Natural killer cell (primary cell): Measurements from ENCODE around the gene IFI30. TPM values are rescaled to one million over a fixed set of nuclear protein-coding genes. Genes with fewer than 3 reads are reported as not detected.

ENCODE experiments used
- ATAC-seq, 3 donors: fragments of 150-1000 bp in 2 of 3; fragments of 200-7000 bp in 1 of 3; cut with Tn5 transposase; 1 replicate in 1 of 3; 2 replicates in 2 of 3; pipeline ENCODE4 v1.10.0; 2021; ENCODE audit warnings: mild to moderate bottlenecking in 2 of 3, moderate library complexity in 2 of 3
- DNase-seq, 2 donors: peaks; one replicate each; pipeline versions ENCODE4 v3.0.0 to v3.0.0-alpha.2; 2013 to 2021; ENCODE audit warnings: mixed read lengths in 1 of 2
- H3K27ac ChIP-seq: one replicate; pipeline ENCODE4 v1.5.1; 2013; ENCODE audit warnings: mild to moderate bottlenecking, low read length
- H3K27me3 ChIP-seq: one replicate; pipeline ENCODE4 v1.6.1; 2013; ENCODE audit warnings: low read length; ENCODE audit not compliant: control insufficient read depth, insufficient read depth
- H3K36me3 ChIP-seq: one replicate; pipeline ENCODE4 v1.6.1; 2013; ENCODE audit warnings: low read length; ENCODE audit not compliant: control insufficient read depth, insufficient read depth
- H3K4me1 ChIP-seq: one replicate; pipeline ENCODE4 v1.6.1; 2013; ENCODE audit warnings: low read length; ENCODE audit not compliant: control insufficient read depth, insufficient read depth
- H3K4me3 ChIP-seq: one replicate; pipeline ENCODE4 v1.5.1; 2013; ENCODE audit warnings: low read length
- H3K9me3 ChIP-seq: one replicate; pipeline ENCODE4 v1.6.1; 2013; ENCODE audit warnings: low read length; ENCODE audit not compliant: control insufficient read depth, insufficient read depth
- H3K27ac Mint-ChIP-seq, 2 donors: one replicate each; pipeline ENCODE4 v1.8.0; 2022; ENCODE audit warnings: mild to moderate bottlenecking in 2 of 2, mixed read lengths in 2 of 2, moderate library complexity in 1 of 2
- H3K27me3 Mint-ChIP-seq, 2 donors: one replicate each; pipeline ENCODE4 v1.8.0; 2022; ENCODE audit warnings: low read depth in 2 of 2, mixed read lengths in 2 of 2
- H3K36me3 Mint-ChIP-seq: one replicate; pipeline ENCODE4 v1.8.0; 2022; ENCODE audit warnings: mixed read lengths
- H3K4me1 Mint-ChIP-seq, 2 donors: one replicate each; pipeline ENCODE4 v1.8.0; 2022; ENCODE audit warnings: mixed read lengths in 2 of 2
- H3K4me3 Mint-ChIP-seq: one replicate; pipeline ENCODE4 v1.8.0; 2022; ENCODE audit warnings: mild to moderate bottlenecking, moderate library complexity, mixed read lengths
- H3K9me3 Mint-ChIP-seq, 2 donors: one replicate each; pipeline ENCODE4 v1.8.0; 2022; ENCODE audit warnings: mixed read lengths in 2 of 2
- WGBS: methylation state at CpG from one replicate; pipeline ENCODE4 v1.1.7; 2013; ENCODE audit warnings: missing lambda C conversion rate; ENCODE audit not compliant: insufficient coverage; 5-methylcytosine and 5-hydroxymethylcytosine counted together
- intact Hi-C: fragments of 100-400 bp; cut with micrococcal nuclease; formaldehyde crosslinking; loops from one replicate; pipeline ENCODE4 v1.14.2; 2022
- total RNA-seq, 4 donors: library from RNA; stranded (reverse); fragments of 120-200 nt in 1 of 4; gene quantifications; one replicate each; pipeline versions ENCODE4 v1.2.3 to v1.2.4, GENCODE V29; 2013 to 2022
- TF ChIP-seq, protein P1 (sequence below): fragments of 200-600 bp; IDR thresholded peaks from one replicate; pipeline ENCODE4 v1.8.0; 2022; ENCODE audit warnings: antibody characterized with exemption

Gene IFI30
- total RNA-seq, 3 donors from 2014 or later (not counting 1 experiment from before 2014, with no cell fraction given): 38.2 to 109 (median 89.5) TPM

DNA sequence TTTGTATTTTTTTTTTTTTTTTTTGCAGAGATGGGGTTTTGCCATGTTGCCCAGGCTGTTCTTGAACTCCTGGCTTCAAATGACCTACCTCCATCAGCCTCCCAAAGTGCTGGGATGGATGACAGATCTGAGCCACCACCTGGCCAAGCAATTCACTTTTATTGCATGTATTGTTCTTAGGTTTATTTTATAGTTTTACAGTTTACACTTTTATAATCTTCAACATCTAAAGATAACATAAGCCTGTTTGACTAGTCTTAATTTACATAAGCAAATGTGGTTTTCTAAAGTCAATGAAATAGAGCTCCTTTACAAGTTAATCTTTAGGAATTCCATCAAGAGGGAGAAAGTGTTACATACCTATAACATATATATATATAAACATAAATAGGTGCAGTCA lies 9.9 kb downstream of the IFI30 start:
- no peak for DNase-seq
- H3K27me3 Mint-ChIP-seq: peaks cover 0 to 3% of the 10 kb centered on the region in 2 donors
- H3K4me3 ChIP-seq: no peak overlapping the region
- H3K9me3 Mint-ChIP-seq: no peaks in the 10 kb centered on the region
- H3K9me3 ChIP-seq: no peaks in the 10 kb centered on the region
- no peaks in the 10 kb centered on the region for H3K36me3 Mint-ChIP-seq
- H3K27ac Mint-ChIP-seq: no peak overlapping the region
- no peaks in the 10 kb centered on the region for H3K36me3 ChIP-seq
- no peak overlapping the region for H3K27ac ChIP-seq
- no peak overlapping the region for H3K4me3 Mint-ChIP-seq
- TF ChIP-seq, protein P1, sequence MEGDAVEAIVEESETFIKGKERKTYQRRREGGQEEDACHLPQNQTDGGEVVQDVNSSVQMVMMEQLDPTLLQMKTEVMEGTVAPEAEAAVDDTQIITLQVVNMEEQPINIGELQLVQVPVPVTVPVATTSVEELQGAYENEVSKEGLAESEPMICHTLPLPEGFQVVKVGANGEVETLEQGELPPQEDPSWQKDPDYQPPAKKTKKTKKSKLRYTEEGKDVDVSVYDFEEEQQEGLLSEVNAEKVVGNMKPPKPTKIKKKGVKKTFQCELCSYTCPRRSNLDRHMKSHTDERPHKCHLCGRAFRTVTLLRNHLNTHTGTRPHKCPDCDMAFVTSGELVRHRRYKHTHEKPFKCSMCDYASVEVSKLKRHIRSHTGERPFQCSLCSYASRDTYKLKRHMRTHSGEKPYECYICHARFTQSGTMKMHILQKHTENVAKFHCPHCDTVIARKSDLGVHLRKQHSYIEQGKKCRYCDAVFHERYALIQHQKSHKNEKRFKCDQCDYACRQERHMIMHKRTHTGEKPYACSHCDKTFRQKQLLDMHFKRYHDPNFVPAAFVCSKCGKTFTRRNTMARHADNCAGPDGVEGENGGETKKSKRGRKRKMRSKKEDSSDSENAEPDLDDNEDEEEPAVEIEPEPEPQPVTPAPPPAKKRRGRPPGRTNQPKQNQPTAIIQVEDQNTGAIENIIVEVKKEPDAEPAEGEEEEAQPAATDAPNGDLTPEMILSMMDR: no peak
- ATAC-seq: no peak
- peaks cover 5% of the 10 kb centered on the region for H3K4me1 ChIP-seq
- no peaks in the 10 kb centered on the region for H3K27me3 ChIP-seq
- no peaks in the 10 kb centered on the region for H3K4me1 Mint-ChIP-seq
- intact Hi-C loops: no loop called here

DNA sequence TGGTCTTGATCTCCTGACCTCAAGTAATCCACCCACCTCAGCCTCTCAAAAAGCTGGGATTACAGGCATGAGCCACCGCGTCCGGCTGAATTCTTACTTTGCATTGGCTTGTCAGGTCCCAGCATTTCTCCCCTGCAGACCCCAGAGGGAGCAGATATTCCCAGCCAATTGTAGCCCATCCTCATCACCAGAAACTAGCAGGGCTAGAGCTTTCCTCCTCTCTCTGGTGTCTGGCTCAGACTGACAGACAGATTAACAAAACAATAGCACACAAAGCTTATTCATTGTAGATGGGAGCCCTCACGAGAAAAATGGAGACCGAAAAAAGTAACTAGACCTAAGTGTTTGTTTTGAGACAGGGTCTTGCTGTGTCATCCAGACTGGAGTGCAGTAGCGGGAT lies 11.9 kb downstream of the IFI30 start:
- H3K27me3 ChIP-seq: no peaks in the 10 kb centered on the region
- peaks cover 5% of the 10 kb centered on the region for H3K4me1 ChIP-seq
- ATAC-seq (no peak), DNase-seq (no peak)
- Mint-ChIP-seq H3K36me3 (no peaks in the 10 kb centered on the region), H3K9me3 (no peaks in the 10 kb centered on the region), H3K27me3 (peaks cover 0 to 3% of the 10 kb centered on the region in 2 donors), H3K4me3 (no peak overlapping the region), H3K27ac (no peak overlapping the region), H3K4me1 (no peaks in the 10 kb centered on the region)
- H3K4me3 ChIP-seq: no peak overlapping the region
- H3K36me3 ChIP-seq: no peaks in the 10 kb centered on the region
- intact Hi-C loops: no loop called here
- no peak overlapping the region for H3K27ac ChIP-seq
- WGBS: 94% methylated on average over 6 of the region's 6 CpGs
- no peaks in the 10 kb centered on the region for H3K9me3 ChIP-seq
- TF ChIP-seq, protein P1: no peak

GRCh38 chr19:18190278-18190677 lies 16.7 kb downstream of the IFI30 start:
- Mint-ChIP-seq H3K27ac (peak overlapping the region in 1 of 2 donors; percentile 34), H3K4me1 (peaks cover 26 to 29% of the 10 kb centered on the region in 2 donors), H3K9me3 (no peaks in the 10 kb centered on the region), H3K27me3 (peaks cover 0 to 3% of the 10 kb centered on the region in 2 donors), H3K4me3 (peak overlapping the region; percentile 61), H3K36me3 (no peaks in the 10 kb centered on the region)
- TF ChIP-seq, protein P1: no peak
- ATAC-seq (no peak), DNase-seq (no peak)
- intact Hi-C loops: loop anchor here (5.0 kb wide), 2 partner anchors 87 to 227 kb away; partner anchors contain the start of gene SSBP4
- Histone ChIP-seq H3K36me3 (no peaks in the 10 kb centered on the region), H3K9me3 (no peaks in the 10 kb centered on the region), H3K27me3 (no peaks in the 10 kb centered on the region), H3K27ac (no peak overlapping the region), H3K4me3 (no peak overlapping the region), H3K4me1 (peaks cover 27% of the 10 kb centered on the region)
- 97% methylated on average over 3 of the region's 4 CpGs for WGBS

GRCh38 chr19:18191640-18192062 lies 18.0 kb downstream of the IFI30 start:
- Histone ChIP-seq H3K4me3 (peak overlapping the region; percentile 59), H3K27me3 (no peaks in the 10 kb centered on the region), H3K9me3 (no peaks in the 10 kb centered on the region), H3K27ac (peak overlapping the region; percentile 83), H3K4me1 (peaks cover 27% of the 10 kb centered on the region), H3K36me3 (peaks cover 3% of the 10 kb centered on the region)
- Mint-ChIP-seq H3K27me3 (no peaks in the 10 kb centered on the region), H3K27ac (peak overlapping the region; percentile 94 to 96), H3K36me3 (no peaks in the 10 kb centered on the region), H3K9me3 (no peaks in the 10 kb centered on the region), H3K4me3 (peak overlapping the region; percentile 86), H3K4me1 (peaks cover 26 to 29% of the 10 kb centered on the region in 2 donors)
- 79% methylated on average over 5 of the region's 5 CpGs for WGBS
- TF ChIP-seq, protein P1: no peak
- ATAC-seq (no peak), DNase-seq (no peak)
- intact Hi-C loops: loop anchor here (1.0 to 5.0 kb wide), 5 partner anchors 13 to 226 kb away; partner anchors contain the start of genes RAB3A and SSBP4
